OCI-LY1 (cell line): Measurements from ENCODE around the gene ETV3L.

ENCODE experiments used
- H2AFZ ChIP-seq: fragments of 200-600 bp; sonication (generic), shearing (Covaris generic); 2 replicates; pipeline ENCODE4 v1.6.0; 2014; ENCODE audit warnings: antibody characterized with exemption, mild to moderate bottlenecking, low read length
- H3F3A ChIP-seq: fragments of 200-600 bp; sonication (generic), shearing (Covaris generic); 2 replicates; pipeline ENCODE4 v1.6.0; 2014; ENCODE audit warnings: mild to moderate bottlenecking, antibody characterized with exemption, low read length, moderate library complexity; ENCODE audit not compliant: insufficient read depth
- H3K27ac ChIP-seq: fragments of 200-600 bp; sonication (generic); 2 replicates; pipeline ENCODE4 v1.5.1; 2014; ENCODE audit warnings: low read length, mixed run types, mild to moderate bottlenecking, low read depth; ENCODE audit not compliant: poor library complexity, severe bottlenecking
- H3K27me3 ChIP-seq: fragments of 200-600 bp; sonication (generic); 2 replicates; pipeline ENCODE4 v1.6.0; 2014; ENCODE audit warnings: antibody characterized with exemption, mild to moderate bottlenecking, low read length, moderate library complexity; ENCODE audit not compliant: insufficient read depth
- H3K36me3 ChIP-seq: fragments of 200-600 bp; sonication (generic); 2 replicates; pipeline ENCODE4 v1.6.1; 2014; ENCODE audit warnings: mild to moderate bottlenecking, antibody characterized with exemption, low read length, moderate library complexity, mixed read lengths; ENCODE audit not compliant: insufficient read depth
- H3K4me1 ChIP-seq: fragments of 200-600 bp; sonication (generic); 2 replicates; pipeline ENCODE4 v1.5.1; 2014; ENCODE audit warnings: mild to moderate bottlenecking, low read length, moderate library complexity; ENCODE audit not compliant: insufficient read depth, severe bottlenecking
- H3K4me2 ChIP-seq: fragments of 200-600 bp; sonication (generic), shearing (Covaris generic); 2 replicates; pipeline ENCODE4 v1.6.1; 2014; ENCODE audit warnings: low read length
- H3K4me3 ChIP-seq: fragments of 200-600 bp; sonication (generic); 2 replicates; pipeline ENCODE4 v1.5.1; 2014; ENCODE audit warnings: low read length, low read depth, mild to moderate bottlenecking, mixed read lengths; ENCODE audit not compliant: poor library complexity, severe bottlenecking
- H3K79me2 ChIP-seq: fragments of 200-600 bp; shearing (Covaris generic); 2 replicates; pipeline ENCODE4 v1.6.1; 2016; ENCODE audit warnings: mixed run types, low read length, mixed read lengths; ENCODE audit not compliant: insufficient read depth
- H3K9ac ChIP-seq: fragments of 200-600 bp; sonication (generic), shearing (Covaris generic); 2 replicates; pipeline ENCODE4 v1.6.1; 2014; ENCODE audit warnings: mild to moderate bottlenecking, low read length, mixed read lengths
- H3K9me2 ChIP-seq: fragments of 200-600 bp; sonication (generic), shearing (Covaris generic); 2 replicates; pipeline ENCODE4 v1.6.1; 2014; ENCODE audit warnings: low read depth, mild to moderate bottlenecking, low read length, mixed read lengths
- H3K9me3 ChIP-seq: fragments of 200-600 bp; shearing (Covaris generic); 2 replicates; pipeline ENCODE4 v1.6.1; 2014; ENCODE audit warnings: low read length, mixed read lengths
- H4K20me1 ChIP-seq: fragments of 200-600 bp; sonication (generic), shearing (Covaris generic); 2 replicates; pipeline ENCODE4 v1.6.0; 2016; ENCODE audit warnings: mild to moderate bottlenecking, low read length; ENCODE audit not compliant: insufficient read depth
- EZH2 ChIP-seq: fragments of 200-600 bp; sonication (generic), shearing (Covaris generic); IDR thresholded peaks from 2 replicates; pipeline ENCODE4 v1.8.0; 2017; ENCODE audit warnings: borderline replicate concordance, mixed run types, mild to moderate bottlenecking, antibody characterized with exemption, low read length, moderate library complexity, mixed read lengths
- TF ChIP-seq, protein P1 (sequence below): fragments of 200-600 bp; sonication (generic), shearing (Covaris generic); IDR thresholded peaks from 2 replicates; pipeline ENCODE4 v1.5.1; 2017; ENCODE audit warnings: mild to moderate bottlenecking, antibody characterized with exemption, low read length, moderate library complexity, mixed read lengths

ETV3L gene

DNA sequence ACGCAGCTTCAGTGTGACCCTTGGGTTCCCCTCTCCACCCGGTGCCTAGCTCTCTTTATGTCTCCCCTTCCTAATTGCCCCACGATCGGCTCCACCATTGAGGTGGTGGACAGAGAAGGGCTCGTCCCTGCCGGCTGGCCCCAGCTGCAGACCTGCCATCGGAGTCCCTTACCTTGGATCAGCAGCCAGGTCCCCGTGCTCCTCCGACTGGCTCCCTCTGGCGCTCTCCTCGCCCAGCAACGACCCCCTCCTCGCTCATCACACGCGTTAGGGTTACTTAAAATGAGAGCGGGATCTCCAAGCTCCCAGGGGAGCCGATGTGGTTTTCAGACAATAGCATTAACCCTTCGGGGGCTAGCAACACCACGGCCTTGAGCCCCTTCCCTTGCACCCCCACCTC is 8.1 kb upstream of the ETV3L start:
- no peak overlapping the region for H2AFZ ChIP-seq

DNA sequence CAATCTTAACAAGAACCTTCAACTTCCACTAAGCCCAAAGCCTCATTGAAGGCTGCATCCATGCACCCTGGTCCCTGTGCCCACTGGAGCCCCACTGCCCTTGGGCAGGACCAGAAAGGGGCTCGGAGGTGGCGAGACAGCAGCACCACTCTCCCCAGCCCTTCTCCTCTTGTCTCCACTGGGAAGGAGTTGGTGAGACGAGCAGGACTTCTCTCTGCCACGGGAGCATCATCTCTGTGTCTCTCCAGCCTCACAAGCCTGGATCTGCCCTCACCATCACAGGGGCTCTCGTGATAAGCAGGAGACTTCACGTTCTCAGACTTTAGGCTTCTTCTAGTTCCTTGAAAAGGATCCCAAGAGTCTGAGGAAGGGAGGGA is 7.2 kb upstream of the ETV3L start:
- Histone ChIP-seq H3K4me2 (no peak overlapping the region), H3K9ac (no peak overlapping the region), H3K27ac (no peak overlapping the region), H3K36me3 (no peaks in the 10 kb centered on the region), H3K79me2 (no peaks in the 10 kb centered on the region), H3F3A (no peaks in the 10 kb centered on the region), H3K9me2 (no peaks in the 10 kb centered on the region), H4K20me1 (no peaks in the 10 kb centered on the region), H3K9me3 (no peaks in the 10 kb centered on the region), H3K4me3 (no peak overlapping the region), H3K4me1 (no peaks in the 10 kb centered on the region), H2AFZ (no peak overlapping the region), H3K27me3 (peaks cover 4% of the 10 kb centered on the region; the same call in 1 of the 2 replicates)
- TF ChIP-seq EZH2 = no peak

More for the DNA sequence above, 8.1 kb upstream of the ETV3L start:
- H3K27ac ChIP-seq = no peak overlapping the region
- no peaks in the 10 kb centered on the region for H3K79me2 ChIP-seq
- H3K9me3 ChIP-seq = no peaks in the 10 kb centered on the region
- H3K4me2 ChIP-seq = no peak overlapping the region
- no peaks in the 10 kb centered on the region for H3K4me1 ChIP-seq
- TF ChIP-seq EZH2 = no peak
- TF ChIP-seq, protein P1, sequence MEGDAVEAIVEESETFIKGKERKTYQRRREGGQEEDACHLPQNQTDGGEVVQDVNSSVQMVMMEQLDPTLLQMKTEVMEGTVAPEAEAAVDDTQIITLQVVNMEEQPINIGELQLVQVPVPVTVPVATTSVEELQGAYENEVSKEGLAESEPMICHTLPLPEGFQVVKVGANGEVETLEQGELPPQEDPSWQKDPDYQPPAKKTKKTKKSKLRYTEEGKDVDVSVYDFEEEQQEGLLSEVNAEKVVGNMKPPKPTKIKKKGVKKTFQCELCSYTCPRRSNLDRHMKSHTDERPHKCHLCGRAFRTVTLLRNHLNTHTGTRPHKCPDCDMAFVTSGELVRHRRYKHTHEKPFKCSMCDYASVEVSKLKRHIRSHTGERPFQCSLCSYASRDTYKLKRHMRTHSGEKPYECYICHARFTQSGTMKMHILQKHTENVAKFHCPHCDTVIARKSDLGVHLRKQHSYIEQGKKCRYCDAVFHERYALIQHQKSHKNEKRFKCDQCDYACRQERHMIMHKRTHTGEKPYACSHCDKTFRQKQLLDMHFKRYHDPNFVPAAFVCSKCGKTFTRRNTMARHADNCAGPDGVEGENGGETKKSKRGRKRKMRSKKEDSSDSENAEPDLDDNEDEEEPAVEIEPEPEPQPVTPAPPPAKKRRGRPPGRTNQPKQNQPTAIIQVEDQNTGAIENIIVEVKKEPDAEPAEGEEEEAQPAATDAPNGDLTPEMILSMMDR = no peak
- no peaks in the 10 kb centered on the region for H4K20me1 ChIP-seq
- no peaks in the 10 kb centered on the region for H3F3A ChIP-seq
- no peaks in the 10 kb centered on the region for H3K36me3 ChIP-seq
- 0 out of 2 replicates have a peak, but pooled peaks cover 4% of the 10 kb centered on the region for H3K27me3 ChIP-seq
- no peak overlapping the region for H3K4me3 ChIP-seq
- H3K9ac ChIP-seq = no peak overlapping the region
- no peaks in the 10 kb centered on the region for H3K9me2 ChIP-seq

DNA sequence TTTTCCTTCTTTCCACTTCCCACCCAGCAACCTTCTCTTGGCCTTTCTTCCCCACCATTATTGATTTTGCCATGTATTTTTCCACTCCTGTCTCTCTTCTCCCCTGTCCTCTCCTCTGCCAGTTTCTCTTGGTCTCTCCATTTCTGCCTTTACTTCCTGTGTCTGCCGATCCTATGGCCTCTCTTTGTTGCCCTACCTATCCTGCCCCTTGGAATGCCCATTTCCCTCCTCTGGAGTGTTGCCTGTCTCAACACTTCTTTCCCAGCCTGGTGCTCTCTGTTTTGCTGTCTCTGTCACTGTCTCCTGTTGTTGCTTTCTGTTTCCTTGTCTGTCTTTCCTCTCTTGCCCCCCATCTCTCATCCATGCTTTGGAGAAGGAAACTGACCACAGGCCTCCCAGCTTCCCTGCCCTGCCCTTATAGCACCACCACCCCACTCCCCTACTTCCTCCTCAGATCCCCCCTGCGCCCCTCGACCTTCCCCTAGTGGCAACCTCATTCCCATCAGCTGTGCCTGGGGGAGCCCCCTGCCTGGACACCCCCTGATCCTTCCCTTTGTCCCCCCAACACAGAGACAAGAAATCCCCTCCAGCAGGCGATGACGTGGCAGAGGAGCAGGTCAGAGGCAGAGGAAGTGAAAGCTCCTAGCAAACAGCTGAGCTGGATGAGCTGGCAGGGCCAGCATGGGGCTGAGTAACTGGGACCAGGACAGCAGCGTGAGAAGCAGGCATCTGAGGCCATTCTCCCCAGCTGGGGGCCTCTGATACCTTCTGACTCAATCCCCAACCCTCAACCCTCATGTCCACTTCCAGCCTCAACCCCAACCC is 6.6 kb upstream of the ETV3L start:
- no peaks in the 10 kb centered on the region for H4K20me1 ChIP-seq
- H3K27me3 ChIP-seq = peaks cover 4% of the 10 kb centered on the region; the same call in 1 of the 2 replicates
- no peaks in the 10 kb centered on the region for H3K4me1 ChIP-seq
- no peak overlapping the region for H3K4me3 ChIP-seq
- H3K36me3 ChIP-seq = no peaks in the 10 kb centered on the region
- H3K79me2 ChIP-seq = no peaks in the 10 kb centered on the region
- H3K4me2 ChIP-seq = no peak overlapping the region
- H3K27ac ChIP-seq = no peak overlapping the region
- no peak overlapping the region for H3K9ac ChIP-seq
- no peaks in the 10 kb centered on the region for H3K9me2 ChIP-seq
- no peak overlapping the region for H2AFZ ChIP-seq
- H3K9me3 ChIP-seq = no peaks in the 10 kb centered on the region
- TF ChIP-seq, protein P1 = no peak
- no peak for TF ChIP-seq EZH2
- no peaks in the 10 kb centered on the region for H3F3A ChIP-seq
